GM12878 (cell line): Measurements from ENCODE around the gene LRRC19. TPM values are rescaled to one million over a fixed set of nuclear protein-coding genes. Genes with fewer than 3 reads are reported as not detected.

ENCODE experiments used
- ATAC-seq: fragments of 200-7000 bp; cut with Tn5 transposase; 3 replicates; pipeline ENCODE4 v1.9.1; 2020; ENCODE audit warnings: mild to moderate bottlenecking, moderate library complexity
- BruUV-seq: library from RNA; stranded (reverse); fragments of 400-500 nt; replicated peaks from 2 replicates; lab custom pipeline; 2021; lab: Mats Ljungman, UMichigan
- CTCF ChIA-PET: fragments of 300-600 bp; sonication (Branson Sonifier 250); formaldehyde crosslinking; extraction: SDS; loops from one replicate; lab custom pipeline; 2021; ENCODE audit warnings: inconsistent platforms; lab: Yijun Ruan, JAX
- POLR2A ChIA-PET: fragments of 350-600 bp; formaldehyde crosslinking; extraction: SDS; loops from one replicate; lab custom pipeline; 2021; ENCODE audit warnings: inconsistent platforms; lab: Charles Lee
- RAD21 ChIA-PET: fragments of 300-600 bp; sonication (Branson Sonifier 250); formaldehyde crosslinking; loops from one replicate; lab custom pipeline; 2023; ENCODE audit warnings: antibody characterized with exemption; ENCODE audit not compliant: unreplicated experiment; lab: Charles Lee
- SMC1A ChIA-PET: fragments of 300-600 bp; sonication (Branson Sonifier 250); formaldehyde crosslinking; loops from one replicate; lab custom pipeline; 2023; ENCODE audit not compliant: unreplicated experiment, uncharacterized antibody; lab: Charles Lee
- DNase-seq: peaks from one replicate; pipeline ENCODE4 v3.0.0-alpha.2; 2011; ENCODE audit warnings: low read depth, low spot score
- FAIRE-seq: peaks from 3 replicates; lab custom pipeline; 2011; peaks lifted over from hg19 to GRCh38; lab: Jason Lieb, UNC
- H2AFZ ChIP-seq: 2 replicates; pipeline ENCODE4 v1.6.0; 2011; ENCODE audit warnings: low read depth, low read length, control low read depth; ENCODE audit not compliant: control insufficient read depth
- H3K27ac ChIP-seq: 2 replicates; pipeline ENCODE4 v1.5.1; 2011; ENCODE audit warnings: control low read depth; ENCODE audit not compliant: control insufficient read depth, insufficient read depth
- H3K27me3 ChIP-seq, 2 experiments: replicated peaks in 1 of 2; 2 replicates each; pipeline versions ENCODE4 v1.6.0 to v1.6.1; 2011; ENCODE audit warnings: low read length in 1 of 2; ENCODE audit not compliant: control insufficient read depth in 2 of 2, insufficient read depth in 2 of 2
- H3K36me3 ChIP-seq, 2 experiments: 2 replicates each; pipeline ENCODE4 v1.5.1; 2011; ENCODE audit warnings: low read length in 1 of 2; ENCODE audit not compliant: control insufficient read depth in 2 of 2, insufficient read depth in 2 of 2
- H3K4me1 ChIP-seq: 2 replicates; pipeline ENCODE4 v1.6.1; 2011; ENCODE audit warnings: mild to moderate bottlenecking, low read length, moderate library complexity, mixed read lengths; ENCODE audit not compliant: control insufficient read depth, insufficient read depth
- H3K4me2 ChIP-seq: 2 replicates; pipeline ENCODE4 v1.6.0; 2011; ENCODE audit warnings: control low read depth; ENCODE audit not compliant: control insufficient read depth, insufficient read depth
- H3K4me3 ChIP-seq: fragments of 200-600 bp; sonication (generic); 2 replicates; pipeline ENCODE4 v1.5.1; 2016
- H3K79me2 ChIP-seq: 2 replicates; pipeline ENCODE4 v1.6.0; 2011; ENCODE audit warnings: low read length; ENCODE audit not compliant: control insufficient read depth, insufficient read depth
- H3K9ac ChIP-seq: 2 replicates; pipeline ENCODE4 v1.8.0; 2011; ENCODE audit warnings: low read length, control low read depth, mixed read lengths; ENCODE audit not compliant: control insufficient read depth, insufficient read depth
- H3K9me3 ChIP-seq: replicated peaks from 3 replicates; pipeline ENCODE4 v1.5.1; 2011; ENCODE audit warnings: mild to moderate bottlenecking, low read length; ENCODE audit not compliant: control insufficient read depth, insufficient read depth
- H4K20me1 ChIP-seq: 2 replicates; pipeline ENCODE4 v1.6.0; 2011; ENCODE audit not compliant: control insufficient read depth, insufficient read depth
- ELK1 ChIP-seq: IDR thresholded peaks from 2 replicates; pipeline ENCODE4 v1.6.1; 2012; ENCODE audit warnings: low read depth, low read length, improper control_type of control experiment
- IKZF2 ChIP-seq, 2 experiments: fragments of 450-650 bp; IDR thresholded peaks; 2 replicates each; pipeline ENCODE4 v1.6.1; 2017; ENCODE audit warnings: mild to moderate bottlenecking in 2 of 2, moderate library complexity in 2 of 2
- KDM1A ChIP-seq: fragments of 200-600 bp; sonication (generic); IDR thresholded peaks from 2 replicates; pipeline ENCODE4 v1.6.1; 2016; ENCODE audit warnings: borderline replicate concordance
- MXI1 ChIP-seq: fragments of 150-350 bp; IDR thresholded peaks from 2 replicates; pipeline ENCODE4 v1.6.1; 2011; ENCODE audit warnings: low read depth, mild to moderate bottlenecking, inconsistent platforms, low read length, improper control_type of control experiment
- MYC ChIP-seq: IDR thresholded peaks from 2 replicates; pipeline ENCODE4 v1.6.1; 2011; ENCODE audit warnings: mild to moderate bottlenecking, low read length, moderate library complexity, inconsistent platforms; ENCODE audit not compliant: insufficient read depth, insufficient replicate concordance, insufficient read length, severe bottlenecking
- NRF1 ChIP-seq: conservative IDR thresholded peaks from 2 replicates; pipeline ENCODE4 v1.6.1; 2011; ENCODE audit warnings: mild to moderate bottlenecking, low read depth, low read length, improper control_type of control experiment
- RELA ChIP-seq: fragments of 450-650 bp; IDR thresholded peaks from 2 replicates; pipeline ENCODE4 v1.8.0; 2014; ENCODE audit warnings: borderline replicate concordance; ENCODE audit not compliant: partially characterized antibody
- STAT1 ChIP-seq: fragments of 450-650 bp; conservative IDR thresholded peaks from 2 replicates; pipeline ENCODE4 v1.6.1; 2014; ENCODE audit warnings: antibody characterized with exemption, mild to moderate bottlenecking
- SUPT20H ChIP-seq: IDR thresholded peaks from 2 replicates; pipeline ENCODE4 v1.6.1; 2011; ENCODE audit warnings: low read depth, mild to moderate bottlenecking, low read length, moderate library complexity, borderline replicate concordance; ENCODE audit not compliant: control insufficient read depth
- TCF12 ChIP-seq: IDR thresholded peaks from 2 replicates; pipeline ENCODE4 v1.6.1; 2011; ENCODE audit warnings: low read depth, mild to moderate bottlenecking, low read length
- ZNF207 ChIP-seq: fragments of 450-650 bp; IDR thresholded peaks from 2 replicates; pipeline ENCODE4 v1.6.1; 2014; ENCODE audit warnings: antibody characterized with exemption, mild to moderate bottlenecking, borderline replicate concordance
- ZNF622 ChIP-seq: fragments of 450-650 bp; IDR thresholded peaks from 2 replicates; pipeline ENCODE4 v1.6.1; 2017; ENCODE audit warnings: mild to moderate bottlenecking, inconsistent platforms
- whole genome bisulfite sequencing: methylation state at CpG from one replicate; pipeline ENCODE4 v1.1.6; 2016; ENCODE audit warnings: low lambda C conversion rate; ENCODE audit not compliant: insufficient replicate concordance, insufficient coverage; ENCODE audit errors: missing lambda C conversion rate; 5-methylcytosine and 5-hydroxymethylcytosine counted together
- in situ Hi-C: fragments of 300-500 bp; cut with MboI; formaldehyde crosslinking; loops from 9 replicates; pipeline ENCODE4 v1.14.3; 2018; ENCODE audit warnings: mixed read lengths
- intact Hi-C: fragments of 100-400 bp; cut with micrococcal nuclease; formaldehyde crosslinking; loops from one replicate; pipeline ENCODE4 v1.14.2; 2022; ENCODE audit not compliant: unreplicated experiment
- polyA plus RNA-seq, 11 experiments: library from polyadenylated mRNA; depleted of rRNA in 4 of 11; unstranded in 6 of 11; stranded (reverse) in 5 of 11; fragments of >200 nt; fragmentation: Nextera tagmentation in 4 of 11; fragmentation: Illumina TruSeq in 1 of 11; extraction: Ambion mirVana in 4 of 11; extraction: Trizol in 1 of 11; gene quantifications; 1 replicate in 1 of 11; 2 replicates in 10 of 11; pipeline versions ENCODE4 v1.2.1 to v1.2.3, GENCODE V29; 2011 to 2016; ENCODE audit warnings: inconsistent platforms in 2 of 11, missing spikeins in 2 of 11, low read depth in 1 of 11
- total RNA-seq, 4 experiments: library from RNA; depleted of rRNA in 3 of 4; stranded (reverse); fragments of >200 nt in 3 of 4; fragmentation: Illumina TruSeq in 1 of 4; extraction: Trizol in 1 of 4; gene quantifications; 2 replicates each; pipeline versions ENCODE4 v1.2.1 to v1.2.3, GENCODE V29; 2013 to 2021
- TF ChIP-seq, protein P1 (sequence below): fragments of 450-650 bp; IDR thresholded peaks from 2 replicates; pipeline ENCODE4 v1.6.1; 2016; ENCODE audit warnings: mild to moderate bottlenecking
- TF ChIP-seq, protein P2 (sequence below): fragments of 450-650 bp; IDR thresholded peaks from 2 replicates; pipeline ENCODE4 v1.6.1; 2017; ENCODE audit warnings: antibody characterized with exemption, mild to moderate bottlenecking, moderate library complexity
- TF ChIP-seq, protein P3 (sequence below): fragments of 450-650 bp; IDR thresholded peaks from 2 replicates; pipeline ENCODE4 v1.6.1; 2018; ENCODE audit warnings: mild to moderate bottlenecking, low read depth, moderate library complexity; ENCODE audit not compliant: partially characterized antibody

Gene LRRC19
- total and polyA plus RNA-seq, 10 of the 15 experiments (the other 5 are each of a cell fraction or from before 2014, with no cell fraction given), result 0.02 to 0.20 (median 0.08) TPM; not detected in 6

GRCh38 chr9:26951794-26952193, 53.7 kb downstream of the LRRC19 start:
- H3K9ac ChIP-seq, result no peak overlapping the region
- peaks cover 7% of the 10 kb centered on the region for H3K79me2 ChIP-seq
- H4K20me1 ChIP-seq, result no peaks in the 10 kb centered on the region
- SMC1A ChIA-PET, result interaction anchor here (1.2 kb wide), 1 partner anchor 60 kb away, joined by 3 read pairs; the partner anchor contains the start of gene CAAP1
- H3K27me3 ChIP-seq, result no peaks in the 10 kb centered on the region
- POLR2A ChIA-PET, result no interaction called here
- in situ Hi-C loops, result no loop called here
- 76% methylated on average over 3 of the region's 3 CpGs for WGBS
- no peak for DNase-seq
- no peak overlapping the region for H3K4me2 ChIP-seq
- no TSS peak for BruUV-seq
- FAIRE-seq, result no peak
- ATAC-seq, result no peak
- TF ChIP-seq TCF12, result no peak
- TF ChIP-seq KDM1A, result no peak
- TF ChIP-seq, protein P1, sequence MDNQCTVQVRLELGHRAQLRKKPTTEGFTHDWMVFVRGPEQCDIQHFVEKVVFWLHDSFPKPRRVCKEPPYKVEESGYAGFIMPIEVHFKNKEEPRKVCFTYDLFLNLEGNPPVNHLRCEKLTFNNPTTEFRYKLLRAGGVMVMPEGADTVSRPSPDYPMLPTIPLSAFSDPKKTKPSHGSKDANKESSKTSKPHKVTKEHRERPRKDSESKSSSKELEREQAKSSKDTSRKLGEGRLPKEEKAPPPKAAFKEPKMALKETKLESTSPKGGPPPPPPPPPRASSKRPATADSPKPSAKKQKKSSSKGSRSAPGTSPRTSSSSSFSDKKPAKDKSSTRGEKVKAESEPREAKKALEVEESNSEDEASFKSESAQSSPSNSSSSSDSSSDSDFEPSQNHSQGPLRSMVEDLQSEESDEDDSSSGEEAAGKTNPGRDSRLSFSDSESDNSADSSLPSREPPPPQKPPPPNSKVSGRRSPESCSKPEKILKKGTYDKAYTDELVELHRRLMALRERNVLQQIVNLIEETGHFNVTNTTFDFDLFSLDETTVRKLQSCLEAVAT, result no peak
- no peak for TF ChIP-seq ZNF622
- TF ChIP-seq MXI1, result no peak
- TF ChIP-seq STAT1, result no peak
- TF ChIP-seq NRF1, result no peak
- no peak for TF ChIP-seq ELK1
- TF ChIP-seq MYC, result no peak
- no peak for TF ChIP-seq SUPT20H
- no peak for TF ChIP-seq RELA
- TF ChIP-seq, protein P2, sequence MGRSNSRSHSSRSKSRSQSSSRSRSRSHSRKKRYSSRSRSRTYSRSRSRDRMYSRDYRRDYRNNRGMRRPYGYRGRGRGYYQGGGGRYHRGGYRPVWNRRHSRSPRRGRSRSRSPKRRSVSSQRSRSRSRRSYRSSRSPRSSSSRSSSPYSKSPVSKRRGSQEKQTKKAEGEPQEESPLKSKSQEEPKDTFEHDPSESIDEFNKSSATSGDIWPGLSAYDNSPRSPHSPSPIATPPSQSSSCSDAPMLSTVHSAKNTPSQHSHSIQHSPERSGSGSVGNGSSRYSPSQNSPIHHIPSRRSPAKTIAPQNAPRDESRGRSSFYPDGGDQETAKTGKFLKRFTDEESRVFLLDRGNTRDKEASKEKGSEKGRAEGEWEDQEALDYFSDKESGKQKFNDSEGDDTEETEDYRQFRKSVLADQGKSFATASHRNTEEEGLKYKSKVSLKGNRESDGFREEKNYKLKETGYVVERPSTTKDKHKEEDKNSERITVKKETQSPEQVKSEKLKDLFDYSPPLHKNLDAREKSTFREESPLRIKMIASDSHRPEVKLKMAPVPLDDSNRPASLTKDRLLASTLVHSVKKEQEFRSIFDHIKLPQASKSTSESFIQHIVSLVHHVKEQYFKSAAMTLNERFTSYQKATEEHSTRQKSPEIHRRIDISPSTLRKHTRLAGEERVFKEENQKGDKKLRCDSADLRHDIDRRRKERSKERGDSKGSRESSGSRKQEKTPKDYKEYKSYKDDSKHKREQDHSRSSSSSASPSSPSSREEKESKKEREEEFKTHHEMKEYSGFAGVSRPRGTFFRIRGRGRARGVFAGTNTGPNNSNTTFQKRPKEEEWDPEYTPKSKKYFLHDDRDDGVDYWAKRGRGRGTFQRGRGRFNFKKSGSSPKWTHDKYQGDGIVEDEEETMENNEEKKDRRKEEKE, result no peak
- no peak for TF ChIP-seq ZNF207
- TF ChIP-seq, protein P3, sequence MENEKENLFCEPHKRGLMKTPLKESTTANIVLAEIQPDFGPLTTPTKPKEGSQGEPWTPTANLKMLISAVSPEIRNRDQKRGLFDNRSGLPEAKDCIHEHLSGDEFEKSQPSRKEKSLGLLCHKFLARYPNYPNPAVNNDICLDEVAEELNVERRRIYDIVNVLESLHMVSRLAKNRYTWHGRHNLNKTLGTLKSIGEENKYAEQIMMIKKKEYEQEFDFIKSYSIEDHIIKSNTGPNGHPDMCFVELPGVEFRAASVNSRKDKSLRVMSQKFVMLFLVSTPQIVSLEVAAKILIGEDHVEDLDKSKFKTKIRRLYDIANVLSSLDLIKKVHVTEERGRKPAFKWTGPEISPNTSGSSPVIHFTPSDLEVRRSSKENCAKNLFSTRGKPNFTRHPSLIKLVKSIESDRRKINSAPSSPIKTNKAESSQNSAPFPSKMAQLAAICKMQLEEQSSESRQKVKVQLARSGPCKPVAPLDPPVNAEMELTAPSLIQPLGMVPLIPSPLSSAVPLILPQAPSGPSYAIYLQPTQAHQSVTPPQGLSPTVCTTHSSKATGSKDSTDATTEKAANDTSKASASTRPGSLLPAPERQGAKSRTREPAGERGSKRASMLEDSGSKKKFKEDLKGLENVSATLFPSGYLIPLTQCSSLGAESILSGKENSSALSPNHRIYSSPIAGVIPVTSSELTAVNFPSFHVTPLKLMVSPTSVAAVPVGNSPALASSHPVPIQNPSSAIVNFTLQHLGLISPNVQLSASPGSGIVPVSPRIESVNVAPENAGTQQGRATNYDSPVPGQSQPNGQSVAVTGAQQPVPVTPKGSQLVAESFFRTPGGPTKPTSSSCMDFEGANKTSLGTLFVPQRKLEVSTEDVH, result no peak
- TF ChIP-seq IKZF2 (IDR thresholded peaks at IDR 0.05), result no peak
- TF ChIP-seq, all 136 proteins: peak for 0
- no peak overlapping the region for H3K4me3 ChIP-seq
- ChIA-PET CTCF (no interaction called here), RAD21 (no interaction called here)
- H2AFZ ChIP-seq, result no peak overlapping the region
- no peaks in the 10 kb centered on the region for H3K36me3 ChIP-seq
- intact Hi-C loops, result no loop called here
- H3K9me3 ChIP-seq, result no peaks in the 10 kb centered on the region
- no peak overlapping the region for H3K27ac ChIP-seq
- H3K4me1 ChIP-seq, result no peaks in the 10 kb centered on the region
